ENCODE results near the gene RHEX.

Gene RHEX

GRCh38 chr1:206098242-206098919 is 45.4 kb downstream of the RHEX start:
- DNase-seq = no peak

- DNase-seq = no peak
Observed at GRCh38 chr1:206100226-206100815, 47.3 kb downstream of the RHEX start.

GRCh38 chr1:206101351-206102045 is 48.5 kb downstream of the RHEX start:
- DNase-seq = no peak

GRCh38 chr1:206102292-206102936 is 49.4 kb downstream of the RHEX start:
- DNase-seq = no peak

GRCh38 chr1:206103979-206104378 is 51.0 kb downstream of the RHEX start:
- DNase-seq = no peak

- DNase-seq = no peak
Observed at GRCh38 chr1:206105464-206105995, 52.6 kb downstream of the RHEX start.

- DNase-seq = no peak
Observed at GRCh38 chr1:206106328-206107167, 53.6 kb downstream of the RHEX start.

GRCh38 chr1:206107168-206107544 is 54.2 kb downstream of the RHEX start:
- no peak for DNase-seq

- no peak for DNase-seq
Observed at GRCh38 chr1:206108635-206109034, 55.7 kb downstream of the RHEX start.

- no peak for DNase-seq
Observed at GRCh38 chr1:206109718-206110117, 56.7 kb downstream of the RHEX start.

GRCh38 chr1:206110161-206110560 is 57.2 kb downstream of the RHEX start:
- DNase-seq = no peak

- DNase-seq = no peak
Observed at GRCh38 chr1:206110820-206111219, 57.8 kb downstream of the RHEX start.

GRCh38 chr1:206111271-206111927 is 58.4 kb downstream of the RHEX start:
- DNase-seq = no peak

- no peak for DNase-seq
Observed at GRCh38 chr1:206112600-206113301, 59.8 kb downstream of the RHEX start.

GRCh38 chr1:206114692-206115640 is 62.0 kb downstream of the RHEX start:
- no peak for DNase-seq

GRCh38 chr1:206115791-206116190 is 62.8 kb downstream of the RHEX start:
- no peak for DNase-seq

- no peak for DNase-seq
Observed at GRCh38 chr1:206116191-206116872, 63.4 kb downstream of the RHEX start.

GRCh38 chr1:206116873-206117150 is 63.8 kb downstream of the RHEX start:
- DNase-seq = no peak

- no peak for DNase-seq
Observed at GRCh38 chr1:206117151-206117948, 64.4 kb downstream of the RHEX start, which contains the start of gene AVPR1B. AVPR1B (minus strand) TSS chr1:206117388; CDS start chr1:206116890, 498 bp downstream.
